HK-2 (cell line): ENCODE data around the gene ARHGAP9.
A peak's percentile ranks its signal among the peaks of the same experiment; 100 is the strongest.
"Not testable (repeated sequence)": the region's sequence is repeated elsewhere in the genome, so short reads cannot be mapped to it uniquely, and the experiment has no call there.

Experiments
- DNase-seq: peaks from one replicate; pipeline ENCODE4 v3.0.0-alpha.2; 2018; ENCODE audit not compliant: unreplicated experiment

The ARHGAP9 gene

GRCh38 chr12:57495051-57495701 lies 15.5 kb upstream of the ARHGAP9 start:
- not testable (repeated sequence) for DNase-seq

GRCh38 chr12:57491393-57492280 lies 12.0 kb upstream of the ARHGAP9 start:
- no peak for DNase-seq

GRCh38 chr12:57490126-57490525 lies 10.5 kb upstream of the ARHGAP9 start:
- no peak for DNase-seq

GRCh38 chr12:57489157-57489641 lies 9.5 kb upstream of the ARHGAP9 start:
- DNase-seq, result no peak

GRCh38 chr12:57488402-57489156 lies 8.9 kb upstream of the ARHGAP9 start:
- DNase-seq, result no peak

GRCh38 chr12:57487597-57488401 lies 8.1 kb upstream of the ARHGAP9 start, which contains the start of gene MARS1:
TSS of gene MARS1 (plus strand) at chr12:57488068. CDS start at chr12:57488091, 23 bp downstream.
- peak; percentile 91 for DNase-seq

- no peak for DNase-seq
These were observed 7.5 kb upstream of the ARHGAP9 start for GRCh38 chr12:57487055-57487596.

GRCh38 chr12:57485695-57486094 lies 6.0 kb upstream of the ARHGAP9 start:
- DNase-seq, result no peak

- DNase-seq, result no peak
These were observed 3.8 kb upstream of the ARHGAP9 start for GRCh38 chr12:57483466-57483865.

GRCh38 chr12:57481671-57482070 lies 2.0 kb upstream of the ARHGAP9 start:
- DNase-seq, result no peak

GRCh38 chr12:57479043-57479375 lies 657 bp downstream of the ARHGAP9 start:
- DNase-seq, result no peak

GRCh38 chr12:57477710-57478681 lies 1.7 kb downstream of the ARHGAP9 start:
- DNase-seq, result no peak

- DNase-seq, result no peak
These were observed 2.5 kb downstream of the ARHGAP9 start for GRCh38 chr12:57476993-57477709.

- DNase-seq, result no peak
These were observed 3.3 kb downstream of the ARHGAP9 start for GRCh38 chr12:57476162-57476992.

GRCh38 chr12:57475271-57476161 lies 4.2 kb downstream of the ARHGAP9 start:
- no peak for DNase-seq

- no peak for DNase-seq
These were observed 4.8 kb downstream of the ARHGAP9 start for GRCh38 chr12:57474862-57475261.

GRCh38 chr12:57474430-57474829 lies 5.2 kb downstream of the ARHGAP9 start:
- DNase-seq, result no peak
